ENCODE data around the gene NUDT22.
A peak's percentile ranks its signal among the peaks of the same experiment; 100 is the strongest.

- no peak for TF ChIP-seq CTCF (IDR thresholded peaks at IDR 0.05 in 8 of 11, conservative IDR thresholded peaks at IDR 0.05 in 3 of 11)
- peak in 1 of 3 donors; percentile 14 for TF ChIP-seq POLR2AphosphoS5 (IDR thresholded peaks at IDR 0.05)
Measured at GRCh38 chr11:64263021-64263946, 37.2 kb downstream of the NUDT22 start.

Data from spleen (tissue), 7 donors.